ENCODE data around the gene GPALPP1. TPM values are rescaled to one million over a fixed set of nuclear protein-coding genes. Genes with fewer than 3 reads are reported as not detected.

GPALPP1 gene
- total and polyA plus RNA-seq, 4 donors: 34.7 to 44.9 (median 36.2) TPM

GRCh38 chr13:44969551-44970484, 19.5 kb upstream of the GPALPP1 start:
- H3K9me3 ChIP-seq (ENCODE audit: control insufficient read depth, insufficient read depth, low read length): no peaks in the 10 kb centered on the region
- no peaks in the 10 kb centered on the region for H3K27me3 ChIP-seq (ENCODE audit: control insufficient read depth, insufficient read depth, low read length)
- H3K27ac ChIP-seq (ENCODE audit: low read depth, low read length): peak overlapping the region; percentile 52
- H3K4me1 ChIP-seq (ENCODE audit: control insufficient read depth, insufficient read depth, low read length): peaks cover 2% of the 10 kb centered on the region
- peak; percentile 49 to 95 (median 58) for DNase-seq (ENCODE audit: low read depth in 4 of 6, low spot score in 6 of 6)
- H3K4me3 ChIP-seq (ENCODE audit: low read depth, low read length): no peak overlapping the region
- H3K36me3 ChIP-seq (ENCODE audit: control insufficient read depth, insufficient read depth, low read length): peaks cover 6% of the 10 kb centered on the region
- 30% methylated on average over 2 of the region's 4 CpGs for WGBS (ENCODE audit: insufficient coverage)

DNA sequence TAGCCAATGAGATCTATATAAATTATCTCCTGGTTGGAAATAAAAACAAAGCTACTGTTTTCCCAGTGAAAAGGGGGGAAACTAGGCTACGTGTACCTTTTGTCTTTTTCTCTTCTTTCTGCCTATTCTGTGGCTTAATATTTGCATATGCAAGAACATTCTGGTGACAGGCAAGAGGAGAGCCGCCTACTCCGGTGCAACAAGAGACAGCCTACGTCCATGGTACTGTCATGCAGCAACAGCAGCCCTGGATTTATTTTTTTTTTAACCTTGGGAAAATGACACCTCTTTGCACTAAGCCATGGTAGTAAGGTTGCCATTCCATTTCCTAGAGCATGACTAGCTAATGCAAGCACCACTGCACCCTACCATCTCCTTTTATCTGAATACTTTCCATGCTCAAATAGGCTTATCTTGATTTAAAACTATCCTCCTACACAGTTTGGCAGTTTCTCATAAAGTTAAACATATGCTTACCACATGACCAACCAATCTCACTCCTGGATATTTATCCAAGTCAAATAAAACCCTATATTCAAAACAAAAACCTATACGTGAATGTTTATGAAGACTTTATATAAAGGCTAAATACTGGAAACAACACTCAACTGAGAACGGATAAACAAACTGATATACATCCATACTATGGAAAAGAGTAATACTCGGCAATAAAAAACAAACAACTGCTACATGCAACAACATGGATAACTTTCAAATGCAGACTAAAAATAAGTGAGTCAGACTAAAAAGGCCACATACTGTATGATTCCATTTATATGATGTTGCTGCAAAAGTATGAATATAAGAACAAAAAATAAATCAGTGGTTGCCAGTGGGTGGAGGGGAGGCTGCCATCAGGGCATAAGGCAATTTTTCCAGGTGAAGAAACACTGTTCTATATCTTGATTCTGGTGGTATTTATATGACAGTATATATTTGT, 17.4 kb upstream of the GPALPP1 start:
- WGBS (ENCODE audit: insufficient coverage): 80% methylated on average over 3 of the region's 7 CpGs
- H3K36me3 ChIP-seq (ENCODE audit: control insufficient read depth, insufficient read depth, low read length): peaks cover 6% of the 10 kb centered on the region
- H3K27ac ChIP-seq (ENCODE audit: low read depth, low read length): no peak overlapping the region
- no peaks in the 10 kb centered on the region for H3K9me3 ChIP-seq (ENCODE audit: control insufficient read depth, insufficient read depth, low read length)
- no peak for DNase-seq (ENCODE audit: low read depth in 4 of 6, low spot score in 6 of 6)
- H3K27me3 ChIP-seq (ENCODE audit: control insufficient read depth, insufficient read depth, low read length): no peaks in the 10 kb centered on the region
- H3K4me3 ChIP-seq (ENCODE audit: low read depth, low read length): no peak overlapping the region
- peaks cover 2% of the 10 kb centered on the region for H3K4me1 ChIP-seq (ENCODE audit: control insufficient read depth, insufficient read depth, low read length)

DNA sequence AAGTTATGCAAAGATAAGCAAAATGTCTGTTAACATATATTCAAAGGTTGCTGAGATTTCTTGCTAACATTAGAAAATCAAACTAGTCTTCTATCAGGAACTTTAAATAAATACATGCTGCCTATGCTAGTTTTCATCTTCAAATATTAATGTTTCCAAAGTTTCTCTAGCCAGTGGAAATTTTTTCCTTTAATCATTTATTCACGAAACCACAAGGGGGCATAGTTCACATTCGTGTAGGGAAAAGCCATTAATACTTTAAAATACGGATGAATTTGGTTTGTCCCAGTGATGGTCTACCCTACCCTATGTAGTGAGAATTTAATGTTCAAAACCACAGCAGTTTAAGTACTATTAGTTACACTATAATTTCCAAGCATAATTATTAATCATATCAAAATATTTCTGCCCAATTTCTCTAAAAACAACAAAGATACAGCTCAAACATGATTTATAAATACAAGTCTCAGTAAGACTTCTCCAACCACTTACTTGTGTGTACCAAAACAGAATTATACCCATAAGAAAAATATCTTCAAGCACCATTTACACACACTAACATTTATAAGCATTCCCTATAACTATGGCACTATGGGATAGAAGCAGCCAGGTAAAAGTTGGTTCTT, 16.3 kb upstream of the GPALPP1 start:
- Histone ChIP-seq H3K36me3 (ENCODE audit: control insufficient read depth, insufficient read depth, low read length) (peaks cover 6% of the 10 kb centered on the region), H3K9me3 (ENCODE audit: control insufficient read depth, insufficient read depth, low read length) (no peaks in the 10 kb centered on the region), H3K4me3 (ENCODE audit: low read depth, low read length) (no peak overlapping the region), H3K27me3 (ENCODE audit: control insufficient read depth, insufficient read depth, low read length) (no peaks in the 10 kb centered on the region), H3K4me1 (ENCODE audit: control insufficient read depth, insufficient read depth, low read length) (no peaks in the 10 kb centered on the region), H3K27ac (ENCODE audit: low read depth, low read length) (no peak overlapping the region)
- no CpG with 5 or more reads among the region's 3 CpGs for WGBS (ENCODE audit: insufficient coverage)
- DNase-seq (ENCODE audit: low read depth in 4 of 6, low spot score in 6 of 6): peak in 2 of 6 donors; percentile 47 to 71

GRCh38 chr13:44974056-44974793, 15.1 kb upstream of the GPALPP1 start:
- WGBS (ENCODE audit: insufficient coverage): 52% methylated on average over 3 of the region's 9 CpGs
- H3K4me1 ChIP-seq (ENCODE audit: control insufficient read depth, insufficient read depth, low read length): no peaks in the 10 kb centered on the region
- no peak for DNase-seq (ENCODE audit: low read depth in 4 of 6, low spot score in 6 of 6)
- H3K27me3 ChIP-seq (ENCODE audit: control insufficient read depth, insufficient read depth, low read length): no peaks in the 10 kb centered on the region
- no peak overlapping the region for H3K27ac ChIP-seq (ENCODE audit: low read depth, low read length)
- H3K36me3 ChIP-seq (ENCODE audit: control insufficient read depth, insufficient read depth, low read length): peaks cover 6% of the 10 kb centered on the region
- H3K4me3 ChIP-seq (ENCODE audit: low read depth, low read length): no peak overlapping the region
- no peaks in the 10 kb centered on the region for H3K9me3 ChIP-seq (ENCODE audit: control insufficient read depth, insufficient read depth, low read length)

- no peak overlapping the region for H3K27ac ChIP-seq (ENCODE audit: low read depth, low read length)
- no peak for DNase-seq (ENCODE audit: low read depth in 4 of 6, low spot score in 6 of 6)
- peaks cover 6% of the 10 kb centered on the region for H3K36me3 ChIP-seq (ENCODE audit: control insufficient read depth, insufficient read depth, low read length)
- H3K9me3 ChIP-seq (ENCODE audit: control insufficient read depth, insufficient read depth, low read length): no peaks in the 10 kb centered on the region
- no peaks in the 10 kb centered on the region for H3K27me3 ChIP-seq (ENCODE audit: control insufficient read depth, insufficient read depth, low read length)
- no peak overlapping the region for H3K4me3 ChIP-seq (ENCODE audit: low read depth, low read length)
- no peaks in the 10 kb centered on the region for H3K4me1 ChIP-seq (ENCODE audit: control insufficient read depth, insufficient read depth, low read length)
- 92% methylated on average over 1 of the region's 3 CpGs for WGBS (ENCODE audit: insufficient coverage)
Observed at GRCh38 chr13:44976196-44976595, 13.1 kb upstream of the GPALPP1 start.

- H3K36me3 ChIP-seq (ENCODE audit: control insufficient read depth, insufficient read depth, low read length): peaks cover 6% of the 10 kb centered on the region
- WGBS (ENCODE audit: insufficient coverage): no CpG with 5 or more reads among the region's 1 CpG
Observed at GRCh38 chr13:44976949-44977583, 12.3 kb upstream of the GPALPP1 start.

DNA sequence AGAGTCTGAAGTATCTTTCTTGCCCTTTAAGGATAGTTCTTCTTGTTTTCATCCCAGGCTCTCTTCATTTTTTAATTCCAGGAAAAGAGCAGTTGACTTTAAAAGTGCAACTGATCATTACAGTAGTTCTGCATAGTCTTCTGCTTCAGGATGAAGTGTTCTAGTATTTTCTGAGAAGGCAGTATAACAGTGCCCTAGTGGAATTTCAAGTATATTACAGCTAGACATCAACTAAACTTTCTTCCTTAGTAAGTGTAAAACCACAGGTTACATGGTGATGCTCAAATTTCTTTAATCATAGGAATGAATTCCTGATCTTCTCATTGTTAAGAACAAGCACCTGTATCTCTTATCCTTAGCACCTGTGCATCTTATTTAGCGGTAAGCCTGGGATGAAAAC, 11.0 kb upstream of the GPALPP1 start:
- no peaks in the 10 kb centered on the region for H3K4me1 ChIP-seq (ENCODE audit: control insufficient read depth, insufficient read depth, low read length)
- no peak overlapping the region for H3K27ac ChIP-seq (ENCODE audit: low read depth, low read length)
- H3K36me3 ChIP-seq (ENCODE audit: control insufficient read depth, insufficient read depth, low read length): peaks cover 10% of the 10 kb centered on the region
- no peak for DNase-seq (ENCODE audit: low read depth in 4 of 6, low spot score in 6 of 6)
- no peak overlapping the region for H3K4me3 ChIP-seq (ENCODE audit: low read depth, low read length)
- WGBS (ENCODE audit: insufficient coverage): no CpG with 5 or more reads among the region's 1 CpG
- no peaks in the 10 kb centered on the region for H3K27me3 ChIP-seq (ENCODE audit: control insufficient read depth, insufficient read depth, low read length)
- H3K9me3 ChIP-seq (ENCODE audit: control insufficient read depth, insufficient read depth, low read length): no peaks in the 10 kb centered on the region

More at GRCh38 chr13:44976949-44977583, 12.3 kb upstream of the GPALPP1 start:
- Histone ChIP-seq H3K27me3 (ENCODE audit: control insufficient read depth, insufficient read depth, low read length) (no peaks in the 10 kb centered on the region), H3K4me1 (ENCODE audit: control insufficient read depth, insufficient read depth, low read length) (no peaks in the 10 kb centered on the region), H3K4me3 (ENCODE audit: low read depth, low read length) (no peak overlapping the region), H3K27ac (ENCODE audit: low read depth, low read length) (no peak overlapping the region), H3K9me3 (ENCODE audit: control insufficient read depth, insufficient read depth, low read length) (no peaks in the 10 kb centered on the region)
- DNase-seq (ENCODE audit: low read depth in 4 of 6, low spot score in 6 of 6): no peak

DNA sequence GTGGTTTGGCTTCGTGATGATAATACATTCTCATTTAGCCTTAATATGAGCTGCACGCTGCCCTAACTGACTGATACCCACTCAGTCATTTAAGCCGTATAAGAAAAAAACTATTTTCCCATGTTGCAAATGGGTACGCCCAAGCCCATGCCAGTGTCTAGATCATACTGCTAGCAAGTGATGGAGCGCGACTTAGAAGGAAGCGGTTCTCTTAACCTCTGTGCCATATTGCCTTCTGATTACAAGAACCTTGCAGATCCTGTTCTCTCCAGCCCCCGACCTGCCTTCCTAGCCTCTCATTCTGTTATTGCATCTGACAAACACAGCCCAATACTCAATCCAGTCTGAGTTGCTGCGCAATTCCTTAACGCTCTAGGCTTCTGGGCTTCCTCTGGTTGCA, 603 bp downstream of the GPALPP1 start:
- peaks cover 11% of the 10 kb centered on the region for H3K36me3 ChIP-seq (ENCODE audit: control insufficient read depth, insufficient read depth, low read length)
- peaks cover 23% of the 10 kb centered on the region for H3K4me1 ChIP-seq (ENCODE audit: control insufficient read depth, insufficient read depth, low read length)
- H3K9me3 ChIP-seq (ENCODE audit: control insufficient read depth, insufficient read depth, low read length): no peaks in the 10 kb centered on the region
- no peaks in the 10 kb centered on the region for H3K27me3 ChIP-seq (ENCODE audit: control insufficient read depth, insufficient read depth, low read length)
- peak overlapping the region; percentile 92 for H3K4me3 ChIP-seq (ENCODE audit: low read depth, low read length)
- DNase-seq (ENCODE audit: low read depth in 4 of 6, low spot score in 6 of 6): no peak
- 9% methylated on average over 8 of the region's 10 CpGs for WGBS (ENCODE audit: insufficient coverage)
- peak overlapping the region; percentile 86 for H3K27ac ChIP-seq (ENCODE audit: low read depth, low read length)

Measured in spinal cord (tissue), 10 donors.